ENCODE measurements around the gene RFTN1. TPM values are rescaled to one million over a fixed set of nuclear protein-coding genes. Genes with fewer than 3 reads are reported as not detected.

The RFTN1 gene
- total and polyA plus RNA-seq, 2 donors (not counting 1 experiment from before 2014, with no cell fraction given), result 35.1 to 35.5 TPM

- DNase-seq (ENCODE audit: low read depth in 2 of 2), result no peak
- TF ChIP-seq EZH2 (IDR thresholded peaks at IDR 0.05; ENCODE audit: low read length, missing control alignments), result no peak
- TF ChIP-seq, protein P1, sequence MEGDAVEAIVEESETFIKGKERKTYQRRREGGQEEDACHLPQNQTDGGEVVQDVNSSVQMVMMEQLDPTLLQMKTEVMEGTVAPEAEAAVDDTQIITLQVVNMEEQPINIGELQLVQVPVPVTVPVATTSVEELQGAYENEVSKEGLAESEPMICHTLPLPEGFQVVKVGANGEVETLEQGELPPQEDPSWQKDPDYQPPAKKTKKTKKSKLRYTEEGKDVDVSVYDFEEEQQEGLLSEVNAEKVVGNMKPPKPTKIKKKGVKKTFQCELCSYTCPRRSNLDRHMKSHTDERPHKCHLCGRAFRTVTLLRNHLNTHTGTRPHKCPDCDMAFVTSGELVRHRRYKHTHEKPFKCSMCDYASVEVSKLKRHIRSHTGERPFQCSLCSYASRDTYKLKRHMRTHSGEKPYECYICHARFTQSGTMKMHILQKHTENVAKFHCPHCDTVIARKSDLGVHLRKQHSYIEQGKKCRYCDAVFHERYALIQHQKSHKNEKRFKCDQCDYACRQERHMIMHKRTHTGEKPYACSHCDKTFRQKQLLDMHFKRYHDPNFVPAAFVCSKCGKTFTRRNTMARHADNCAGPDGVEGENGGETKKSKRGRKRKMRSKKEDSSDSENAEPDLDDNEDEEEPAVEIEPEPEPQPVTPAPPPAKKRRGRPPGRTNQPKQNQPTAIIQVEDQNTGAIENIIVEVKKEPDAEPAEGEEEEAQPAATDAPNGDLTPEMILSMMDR (conservative IDR thresholded peaks at IDR 0.05 in 1 of 2, IDR thresholded peaks at IDR 0.05 in 1 of 2; ENCODE audit: low read depth in 1 of 2, low read length in 2 of 2), result no peak
- H3K27ac ChIP-seq (ENCODE audit: insufficient read depth, low read length), result no peak overlapping the region
- no peak overlapping the region for H2AFZ ChIP-seq (ENCODE audit: low read length)
- no peak overlapping the region for H3K4me3 ChIP-seq (replicated peaks in 1 of 4; ENCODE audit: control extremely low read depth in 1 of 4, insufficient read depth in 1 of 4, low read depth in 3 of 4, low read length in 4 of 4)
- H3K27me3 ChIP-seq (ENCODE audit: control insufficient read depth, insufficient read depth, low read length), result no peaks in the 10 kb centered on the region
- H3K9ac ChIP-seq (ENCODE audit: insufficient read depth, low read length), result no peak overlapping the region
- peaks cover 21% of the 10 kb centered on the region for H3K4me1 ChIP-seq (ENCODE audit: control insufficient read depth, extremely low read depth, insufficient read depth, low read length)
- no peaks in the 10 kb centered on the region for H3K79me2 ChIP-seq (ENCODE audit: control insufficient read depth, insufficient read depth, low read length)
- no peaks in the 10 kb centered on the region for H4K20me1 ChIP-seq (ENCODE audit: control insufficient read depth, extremely low read depth, insufficient read depth, low read length)
- no peak overlapping the region for H3K4me2 ChIP-seq (ENCODE audit: extremely low read depth, insufficient read depth, low read length)
- no peaks in the 10 kb centered on the region for H3K9me3 ChIP-seq (ENCODE audit: control insufficient read depth, insufficient read depth, low read depth, low read length)
- no peaks in the 10 kb centered on the region for H3K36me3 ChIP-seq (ENCODE audit: control insufficient read depth, insufficient read depth, low read length)
These were observed 114.9 kb downstream of the RFTN1 start for GRCh38 chr3:16398648-16399047.

DNA sequence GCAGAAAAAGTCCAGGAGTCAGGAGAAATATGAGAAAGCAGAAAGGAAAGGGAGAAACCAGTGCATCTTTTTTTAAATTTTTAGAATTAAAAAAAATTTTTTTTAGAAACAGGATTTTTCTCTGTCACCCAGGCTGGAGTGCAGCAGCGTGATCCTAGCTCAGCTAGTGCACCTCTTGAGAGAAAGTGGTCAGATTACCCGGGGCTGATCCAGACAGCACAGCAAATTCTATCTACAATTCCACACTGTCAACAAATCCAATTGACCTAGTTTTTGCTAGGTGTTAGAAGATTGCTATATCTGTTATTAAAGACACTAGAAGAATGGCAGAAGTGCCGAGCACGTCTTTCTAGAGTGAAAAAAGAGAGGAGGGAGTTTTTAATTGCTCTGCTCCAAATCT is 117.3 kb downstream of the RFTN1 start:
- Histone ChIP-seq H3K4me2 (ENCODE audit: extremely low read depth, insufficient read depth, low read length) (no peak overlapping the region), H3K79me2 (ENCODE audit: control insufficient read depth, insufficient read depth, low read length) (no peaks in the 10 kb centered on the region), H4K20me1 (ENCODE audit: control insufficient read depth, extremely low read depth, insufficient read depth, low read length) (no peaks in the 10 kb centered on the region), H3K4me1 (ENCODE audit: control insufficient read depth, extremely low read depth, insufficient read depth, low read length) (peaks cover 15% of the 10 kb centered on the region), H2AFZ (ENCODE audit: low read length) (no peak overlapping the region), H3K9ac (ENCODE audit: insufficient read depth, low read length) (no peak overlapping the region), H3K4me3 (replicated peaks in 1 of 4; ENCODE audit: control extremely low read depth in 1 of 4, insufficient read depth in 1 of 4, low read depth in 3 of 4, low read length in 4 of 4) (no peak overlapping the region), H3K9me3 (ENCODE audit: control insufficient read depth, insufficient read depth, low read depth, low read length) (no peaks in the 10 kb centered on the region), H3K36me3 (ENCODE audit: control insufficient read depth, insufficient read depth, low read length) (no peaks in the 10 kb centered on the region), H3K27ac (ENCODE audit: insufficient read depth, low read length) (no peak overlapping the region), H3K27me3 (ENCODE audit: control insufficient read depth, insufficient read depth, low read length) (no peaks in the 10 kb centered on the region)
- DNase-seq (ENCODE audit: low read depth in 2 of 2), result no peak
- TF ChIP-seq, protein P1 (conservative IDR thresholded peaks at IDR 0.05 in 1 of 2, IDR thresholded peaks at IDR 0.05 in 1 of 2; ENCODE audit: low read depth in 1 of 2, low read length in 2 of 2), result no peak
- no peak for TF ChIP-seq EZH2 (IDR thresholded peaks at IDR 0.05; ENCODE audit: low read length, missing control alignments)

- TF ChIP-seq EZH2 (IDR thresholded peaks at IDR 0.05; ENCODE audit: low read length, missing control alignments), result no peak
- TF ChIP-seq, protein P1 (conservative IDR thresholded peaks at IDR 0.05 in 1 of 2, IDR thresholded peaks at IDR 0.05 in 1 of 2; ENCODE audit: low read depth in 1 of 2, low read length in 2 of 2), result no peak
- Histone ChIP-seq H3K27me3 (ENCODE audit: control insufficient read depth, insufficient read depth, low read length) (no peaks in the 10 kb centered on the region), H3K9ac (ENCODE audit: insufficient read depth, low read length) (no peak overlapping the region), H4K20me1 (ENCODE audit: control insufficient read depth, extremely low read depth, insufficient read depth, low read length) (no peaks in the 10 kb centered on the region), H3K4me2 (ENCODE audit: extremely low read depth, insufficient read depth, low read length) (no peak overlapping the region), H3K4me3 (replicated peaks in 1 of 4; ENCODE audit: control extremely low read depth in 1 of 4, insufficient read depth in 1 of 4, low read depth in 3 of 4, low read length in 4 of 4) (no peak overlapping the region), H2AFZ (ENCODE audit: low read length) (no peak overlapping the region), H3K79me2 (ENCODE audit: control insufficient read depth, insufficient read depth, low read length) (no peaks in the 10 kb centered on the region), H3K27ac (ENCODE audit: insufficient read depth, low read length) (no peak overlapping the region), H3K4me1 (ENCODE audit: control insufficient read depth, extremely low read depth, insufficient read depth, low read length) (peaks cover 13% of the 10 kb centered on the region), H3K36me3 (ENCODE audit: control insufficient read depth, insufficient read depth, low read length) (no peaks in the 10 kb centered on the region), H3K9me3 (ENCODE audit: control insufficient read depth, insufficient read depth, low read depth, low read length) (no peaks in the 10 kb centered on the region)
- DNase-seq (ENCODE audit: low read depth in 2 of 2), result no peak
These were observed 118.3 kb downstream of the RFTN1 start for GRCh38 chr3:16395212-16395611.
